ENCODE results near the gene CHST3.

DNA sequence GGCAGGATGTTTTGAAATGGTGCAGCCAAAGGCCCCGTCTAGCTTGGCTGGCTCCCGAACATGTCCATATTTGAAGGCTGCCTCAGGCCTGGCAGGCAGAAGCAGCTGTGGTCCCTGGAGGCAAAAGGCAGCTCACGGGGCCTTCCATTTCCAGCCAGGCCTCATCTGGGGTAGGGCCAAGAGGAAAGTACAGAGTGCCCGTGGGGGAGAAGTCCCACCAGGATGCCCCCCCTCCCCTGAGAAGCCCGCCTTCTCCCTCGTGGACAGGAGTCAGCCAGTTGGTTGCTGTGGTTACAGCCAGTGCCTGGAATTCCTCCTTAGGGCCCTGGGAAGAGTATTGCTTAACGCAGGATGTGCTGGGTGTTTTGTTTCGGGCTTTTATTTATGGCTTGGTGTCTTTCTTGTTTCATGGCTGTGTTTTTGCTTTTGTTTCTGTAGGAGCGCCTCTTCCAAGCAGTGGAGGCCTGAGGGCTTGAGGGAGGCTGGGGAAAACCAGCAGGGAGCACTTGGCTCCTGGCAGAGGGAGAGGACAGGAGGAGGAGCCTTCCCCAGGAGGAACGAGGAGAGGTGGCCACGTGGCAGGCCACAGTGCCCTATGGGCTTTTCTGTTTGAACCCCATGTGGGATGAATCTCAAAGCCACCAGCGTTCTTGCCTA, 45.4 kb downstream of the CHST3 start:
- TF ChIP-seq CTCF (conservative IDR thresholded peaks at IDR 0.05; ENCODE audit: low read depth, low read length) (no peak), EZH2 (IDR thresholded peaks at IDR 0.05; ENCODE audit: borderline replicate concordance, low read depth, low read length, poor library complexity, severe bottlenecking) (no peak)

Measured in A673 (cell line).